ENCODE results near the gene ABHD2.

DNA sequence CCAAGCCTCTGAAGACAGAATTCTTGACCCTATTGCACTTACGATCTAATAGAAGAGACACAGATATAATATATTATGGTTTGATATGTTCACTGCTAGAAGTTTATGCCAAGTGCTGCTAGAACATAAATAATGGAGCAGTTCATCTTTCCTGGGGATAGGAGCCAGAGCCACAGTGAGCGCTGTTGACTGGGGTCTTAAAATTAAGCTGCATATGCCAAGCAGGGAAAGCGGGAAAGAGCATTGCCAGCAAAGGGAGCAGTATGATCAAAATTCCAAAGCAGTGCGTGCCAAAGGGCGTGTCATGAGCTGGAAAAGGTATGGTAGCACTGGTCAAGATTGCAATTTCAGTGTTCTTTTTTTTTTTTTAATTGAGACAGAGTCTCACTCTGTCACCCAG, 49.1 kb upstream of the ABHD2 start:
- TF ChIP-seq, protein P1, sequence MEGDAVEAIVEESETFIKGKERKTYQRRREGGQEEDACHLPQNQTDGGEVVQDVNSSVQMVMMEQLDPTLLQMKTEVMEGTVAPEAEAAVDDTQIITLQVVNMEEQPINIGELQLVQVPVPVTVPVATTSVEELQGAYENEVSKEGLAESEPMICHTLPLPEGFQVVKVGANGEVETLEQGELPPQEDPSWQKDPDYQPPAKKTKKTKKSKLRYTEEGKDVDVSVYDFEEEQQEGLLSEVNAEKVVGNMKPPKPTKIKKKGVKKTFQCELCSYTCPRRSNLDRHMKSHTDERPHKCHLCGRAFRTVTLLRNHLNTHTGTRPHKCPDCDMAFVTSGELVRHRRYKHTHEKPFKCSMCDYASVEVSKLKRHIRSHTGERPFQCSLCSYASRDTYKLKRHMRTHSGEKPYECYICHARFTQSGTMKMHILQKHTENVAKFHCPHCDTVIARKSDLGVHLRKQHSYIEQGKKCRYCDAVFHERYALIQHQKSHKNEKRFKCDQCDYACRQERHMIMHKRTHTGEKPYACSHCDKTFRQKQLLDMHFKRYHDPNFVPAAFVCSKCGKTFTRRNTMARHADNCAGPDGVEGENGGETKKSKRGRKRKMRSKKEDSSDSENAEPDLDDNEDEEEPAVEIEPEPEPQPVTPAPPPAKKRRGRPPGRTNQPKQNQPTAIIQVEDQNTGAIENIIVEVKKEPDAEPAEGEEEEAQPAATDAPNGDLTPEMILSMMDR (conservative IDR thresholded peaks at IDR 0.05 in 1 of 2, IDR thresholded peaks at IDR 0.05 in 1 of 2; ENCODE audit: low read depth in 1 of 2, low read length in 2 of 2), result no peak
- TF ChIP-seq EZH2 (IDR thresholded peaks at IDR 0.05; ENCODE audit: low read length, missing control alignments), result no peak

Data from fibroblast of lung (primary cell).